MCF 10A (cell line): ENCODE data around the gene ZRSR2. TPM values are rescaled to one million over a fixed set of nuclear protein-coding genes. Genes with fewer than 3 reads are reported as not detected.
"Not testable (repeated sequence)": the region's sequence is repeated elsewhere in the genome, so short reads cannot be mapped to it uniquely, and the experiment has no call there.

Experiments used
- BruUV-seq: library from RNA; stranded (reverse); fragments of 400-500 nt; replicated peaks from 2 replicates; lab custom pipeline; 2021; lab: Mats Ljungman, UMichigan
- CTCF ChIA-PET: fragments of 300-600 bp; sonication (Branson Sonifier 250); formaldehyde crosslinking; extraction: SDS; loops from one replicate; lab custom pipeline; 2021; ENCODE audit warnings: antibody characterized with exemption, inconsistent platforms; lab: Yijun Ruan, JAX
- POLR2A ChIA-PET: fragments of 300-600, 350-650 bp; sonication (Branson Sonifier 250); formaldehyde crosslinking; extraction: SDS; loops from one replicate; lab custom pipeline; 2020; ENCODE audit warnings: antibody characterized with exemption, inconsistent platforms; lab: Yijun Ruan, JAX
- DNase-seq: peaks from one replicate; pipeline ENCODE4 v3.0.0-alpha.2; 2018; ENCODE audit not compliant: unreplicated experiment
- H3K27ac Mint-ChIP-seq: one replicate; pipeline ENCODE4 v1.8.0; 2022; ENCODE audit warnings: mild to moderate bottlenecking, low read depth, mixed read lengths; ENCODE audit not compliant: unreplicated experiment
- H3K27me3 Mint-ChIP-seq: one replicate; pipeline ENCODE4 v1.8.0; 2022; ENCODE audit warnings: mixed read lengths; ENCODE audit not compliant: insufficient read depth, unreplicated experiment
- H3K36me3 Mint-ChIP-seq: one replicate; pipeline ENCODE4 v1.8.0; 2022; ENCODE audit warnings: mild to moderate bottlenecking, moderate library complexity, mixed read lengths; ENCODE audit not compliant: insufficient read depth, unreplicated experiment
- H3K4me1 Mint-ChIP-seq: one replicate; pipeline ENCODE4 v1.8.0; 2022; ENCODE audit warnings: mixed read lengths; ENCODE audit not compliant: insufficient read depth, unreplicated experiment
- H3K4me3 Mint-ChIP-seq: one replicate; pipeline ENCODE4 v1.8.0; 2022; ENCODE audit warnings: mild to moderate bottlenecking, moderate library complexity, mixed read lengths; ENCODE audit not compliant: unreplicated experiment
- H3K9me3 Mint-ChIP-seq: one replicate; pipeline ENCODE4 v1.8.0; 2022; ENCODE audit warnings: mixed read lengths; ENCODE audit not compliant: unreplicated experiment
- intact Hi-C: fragments of 100-400 bp; cut with micrococcal nuclease; formaldehyde crosslinking; loops from 2 replicates; pipeline ENCODE4 v1.14.1; 2022
- total RNA-seq: library from RNA; stranded (reverse); gene quantifications from 2 replicates; pipeline ENCODE4 v1.2.3, GENCODE V29; 2022
- TF ChIP-seq, protein P1 (sequence below): fragments of 200-600 bp; IDR thresholded peaks from one replicate; pipeline ENCODE4 v1.8.0; 2022; ENCODE audit warnings: antibody characterized with exemption, mild to moderate bottlenecking; ENCODE audit not compliant: unreplicated experiment

The ZRSR2 gene
- total RNA-seq, 1 experiment from 2014 or later = 20.3 TPM

- TF ChIP-seq, protein P1, sequence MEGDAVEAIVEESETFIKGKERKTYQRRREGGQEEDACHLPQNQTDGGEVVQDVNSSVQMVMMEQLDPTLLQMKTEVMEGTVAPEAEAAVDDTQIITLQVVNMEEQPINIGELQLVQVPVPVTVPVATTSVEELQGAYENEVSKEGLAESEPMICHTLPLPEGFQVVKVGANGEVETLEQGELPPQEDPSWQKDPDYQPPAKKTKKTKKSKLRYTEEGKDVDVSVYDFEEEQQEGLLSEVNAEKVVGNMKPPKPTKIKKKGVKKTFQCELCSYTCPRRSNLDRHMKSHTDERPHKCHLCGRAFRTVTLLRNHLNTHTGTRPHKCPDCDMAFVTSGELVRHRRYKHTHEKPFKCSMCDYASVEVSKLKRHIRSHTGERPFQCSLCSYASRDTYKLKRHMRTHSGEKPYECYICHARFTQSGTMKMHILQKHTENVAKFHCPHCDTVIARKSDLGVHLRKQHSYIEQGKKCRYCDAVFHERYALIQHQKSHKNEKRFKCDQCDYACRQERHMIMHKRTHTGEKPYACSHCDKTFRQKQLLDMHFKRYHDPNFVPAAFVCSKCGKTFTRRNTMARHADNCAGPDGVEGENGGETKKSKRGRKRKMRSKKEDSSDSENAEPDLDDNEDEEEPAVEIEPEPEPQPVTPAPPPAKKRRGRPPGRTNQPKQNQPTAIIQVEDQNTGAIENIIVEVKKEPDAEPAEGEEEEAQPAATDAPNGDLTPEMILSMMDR = no peak
- Mint-ChIP-seq H3K27me3 (no peaks in the 10 kb centered on the region), H3K4me3 (no peak overlapping the region), H3K27ac (no peak overlapping the region), H3K36me3 (peaks cover 63% of the 10 kb centered on the region), H3K4me1 (no peaks in the 10 kb centered on the region), H3K9me3 (no peaks in the 10 kb centered on the region)
- intact Hi-C loops = no loop called here
- ChIA-PET POLR2A (no interaction called here), CTCF (no interaction called here)
- DNase-seq = no peak
- BruUV-seq = no TSS peak
These were observed 30.1 kb downstream of the ZRSR2 start for GRCh38 chrX:15820106-15821073.

DNA sequence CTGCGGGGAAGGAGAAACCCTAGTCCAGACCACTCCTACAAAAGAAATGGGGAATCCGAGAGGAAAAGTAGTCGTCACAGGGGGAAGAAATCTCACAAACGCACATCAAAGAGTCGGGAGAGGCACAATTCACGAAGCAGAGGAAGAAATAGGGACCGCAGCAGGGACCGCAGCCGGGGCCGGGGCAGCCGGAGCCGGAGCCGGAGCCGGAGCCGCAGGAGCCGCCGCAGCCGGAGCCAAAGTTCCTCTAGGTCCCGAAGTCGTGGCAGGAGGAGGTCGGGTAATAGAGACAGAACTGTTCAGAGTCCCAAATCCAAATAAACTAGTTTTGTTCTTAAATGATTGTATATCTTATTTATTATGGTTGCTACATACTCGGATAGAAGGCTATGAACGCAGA is 32.6 kb downstream of the ZRSR2 start:
- ChIA-PET POLR2A (interaction anchor here (1.0 kb wide), 1 partner anchor 33 kb away, joined by 3 read pairs; the partner anchor contains the start of gene ZRSR2), CTCF (no interaction called here)
- Mint-ChIP-seq H3K27me3 (no peaks in the 10 kb centered on the region), H3K9me3 (no peaks in the 10 kb centered on the region), H3K36me3 (peaks cover 48% of the 10 kb centered on the region), H3K27ac (no peak overlapping the region), H3K4me3 (no peak overlapping the region), H3K4me1 (no peaks in the 10 kb centered on the region)
- intact Hi-C loops = no loop called here
- TF ChIP-seq, protein P1 = no peak
- BruUV-seq = TSS peak; percentile 87
- DNase-seq = no peak

DNA sequence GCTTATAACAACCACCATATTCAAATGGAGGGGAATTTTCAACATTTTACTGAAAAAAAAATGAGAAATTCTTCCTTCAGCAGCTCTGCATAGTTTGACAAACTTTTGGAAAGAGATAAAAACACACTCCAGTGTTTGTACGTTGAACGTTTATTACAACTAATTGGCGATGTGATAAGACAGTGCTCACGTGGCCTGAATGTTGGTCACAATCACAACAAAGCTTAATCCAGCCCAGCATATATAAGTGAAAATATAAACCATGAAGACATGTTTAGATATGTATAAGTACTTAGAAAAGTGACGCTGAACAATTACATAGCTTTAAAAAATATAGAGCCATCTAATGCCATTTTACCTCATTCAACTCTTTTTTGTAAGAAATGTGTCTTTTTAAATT is 35.7 kb downstream of the ZRSR2 start:
- H3K27me3 Mint-ChIP-seq = no peaks in the 10 kb centered on the region
- H3K36me3 Mint-ChIP-seq = peaks cover 35% of the 10 kb centered on the region
- TF ChIP-seq, protein P1 = no peak
- ChIA-PET POLR2A (no interaction called here), CTCF (interaction anchor here (0.6 to 1.1 kb wide), 3 partner anchors 9 to 58 kb away, joined by 3 to 4 read pairs (median 3); no protein-coding TSS in a partner anchor)
- no peak overlapping the region for H3K4me3 Mint-ChIP-seq
- BruUV-seq = no TSS peak
- no peak overlapping the region for H3K27ac Mint-ChIP-seq
- intact Hi-C loops = no loop called here
- H3K4me1 Mint-ChIP-seq = no peaks in the 10 kb centered on the region
- no peak for DNase-seq
- no peaks in the 10 kb centered on the region for H3K9me3 Mint-ChIP-seq

- no peaks in the 10 kb centered on the region for H3K9me3 Mint-ChIP-seq
- BruUV-seq = no TSS peak
- peaks cover 11% of the 10 kb centered on the region for H3K36me3 Mint-ChIP-seq
- no peaks in the 10 kb centered on the region for H3K4me1 Mint-ChIP-seq
- ChIA-PET CTCF (interaction anchor here (1.3 kb wide), 1 partner anchor 19 kb away, joined by 3 read pairs; no protein-coding TSS in a partner anchor), POLR2A (interaction anchor here (1.1 kb wide), 1 partner anchor 853 kb away, joined by 3 read pairs; no protein-coding TSS in a partner anchor)
- H3K27ac Mint-ChIP-seq = no peak overlapping the region
- DNase-seq = no peak
- H3K27me3 Mint-ChIP-seq = no peaks in the 10 kb centered on the region
- TF ChIP-seq, protein P1 = no peak
- intact Hi-C loops = no loop called here
- H3K4me3 Mint-ChIP-seq = no peak overlapping the region
These were observed 38.9 kb downstream of the ZRSR2 start for GRCh38 chrX:15829217-15829616.

DNA sequence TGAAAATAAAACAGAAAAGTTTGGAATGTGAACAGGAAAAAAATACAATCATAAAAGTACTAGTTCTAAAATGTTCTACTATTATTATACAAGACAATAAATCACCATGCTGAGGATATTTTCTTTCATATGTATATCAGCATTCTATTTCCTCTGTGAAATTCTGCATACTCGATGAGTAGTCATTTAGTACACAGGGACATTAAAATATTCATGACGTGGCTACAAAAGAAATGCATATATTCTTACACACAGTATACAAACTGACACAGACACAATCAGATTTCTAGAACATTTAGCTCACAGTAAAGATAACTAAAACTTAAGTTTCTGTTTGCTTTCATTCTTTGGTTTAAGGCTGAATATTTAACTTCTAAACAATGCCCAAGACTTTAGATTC is 41.1 kb downstream of the ZRSR2 start:
- H3K27ac Mint-ChIP-seq, POLR2A ChIA-PET, BruUV-seq, intact Hi-C loops, H3K9me3 Mint-ChIP-seq, H3K4me3 Mint-ChIP-seq, H3K4me1 Mint-ChIP-seq, DNase-seq, CTCF ChIA-PET, H3K27me3 Mint-ChIP-seq: not testable (repeated sequence)
- peaks cover 11% of the 10 kb centered on the region for H3K36me3 Mint-ChIP-seq
